NCI-H1048 (cell line): ENCODE measurements around the gene PPP6R3.
"Not testable (repeated sequence)": the region's sequence is repeated elsewhere in the genome, so short reads cannot be mapped to it uniquely, and the experiment has no call there.

ENCODE experiments used
- DNase-seq: peaks from one replicate; lab custom pipeline; 2025; lab: John Stamatoyannopoulos, UW

Gene PPP6R3

GRCh38 chr11:68610452-68611116 lies 150.0 kb downstream of the PPP6R3 start:
- DNase-seq: no peak

- no peak for DNase-seq
These were observed 155.1 kb downstream of the PPP6R3 start for GRCh38 chr11:68615657-68616056.

DNA sequence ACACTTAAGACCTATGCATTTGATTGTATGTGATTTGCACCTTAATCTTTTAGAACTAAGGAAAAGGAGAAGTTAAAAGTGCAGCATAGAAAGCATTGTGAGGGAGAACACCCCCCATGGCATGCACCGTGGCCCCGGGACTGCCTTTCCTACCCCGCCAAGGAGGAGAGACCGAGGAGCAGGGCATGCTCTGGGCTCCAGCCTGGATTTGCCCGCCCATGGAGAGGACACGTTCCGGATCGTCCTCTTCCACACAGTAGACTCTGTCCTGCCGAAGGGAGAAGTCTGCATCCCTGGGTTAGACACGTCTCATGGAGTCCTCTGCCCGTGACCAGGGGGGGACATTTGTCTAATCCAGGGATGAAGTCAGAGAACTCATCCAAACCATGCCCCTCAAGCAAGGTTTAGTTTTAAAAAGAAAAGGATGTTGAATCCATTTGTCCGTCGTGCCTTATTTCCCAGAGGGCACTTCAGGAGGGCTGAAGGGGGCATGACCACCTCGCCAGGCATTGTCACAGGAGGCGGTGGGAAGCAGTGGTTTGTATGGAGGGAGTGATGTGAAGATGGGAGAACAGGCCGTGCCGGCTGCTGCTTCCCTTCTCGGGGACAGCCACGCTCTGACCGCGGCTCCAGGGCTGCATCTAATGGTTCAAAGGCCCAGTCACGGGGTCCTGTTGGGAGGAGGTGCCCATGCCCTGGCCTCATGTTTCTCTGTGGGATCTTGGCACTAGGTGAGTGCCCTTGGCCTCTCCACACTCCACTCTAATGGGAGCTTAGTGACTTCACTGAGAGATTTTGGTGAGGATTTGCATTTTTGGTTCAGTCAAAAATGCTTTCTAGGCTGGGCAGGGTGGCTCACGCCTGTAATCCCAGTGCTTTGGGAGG lies 157.6 kb downstream of the PPP6R3 start:
- no peak for DNase-seq

GRCh38 chr11:68621826-68622225 lies 161.3 kb downstream of the PPP6R3 start:
- DNase-seq: no peak

DNA sequence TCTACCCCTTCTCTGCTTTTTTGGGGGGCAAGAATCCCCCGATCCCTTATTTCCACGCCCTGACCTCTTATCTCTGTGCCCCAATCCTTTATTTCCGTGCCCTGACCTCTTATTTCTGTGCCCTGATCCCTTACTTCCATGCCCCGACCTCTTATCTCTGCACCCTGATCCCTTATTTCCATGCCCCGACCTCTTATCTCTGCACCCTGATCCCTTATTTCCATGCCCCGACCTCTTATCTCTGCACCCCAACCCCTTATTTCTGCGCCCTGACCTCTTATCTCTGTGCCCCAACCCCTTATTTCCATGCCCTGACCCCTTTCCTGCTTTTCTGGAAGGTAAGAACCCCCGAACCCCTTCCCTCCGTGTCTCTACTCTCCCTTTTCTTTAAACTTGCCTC lies 163.2 kb downstream of the PPP6R3 start:
- not testable (repeated sequence) for DNase-seq

DNA sequence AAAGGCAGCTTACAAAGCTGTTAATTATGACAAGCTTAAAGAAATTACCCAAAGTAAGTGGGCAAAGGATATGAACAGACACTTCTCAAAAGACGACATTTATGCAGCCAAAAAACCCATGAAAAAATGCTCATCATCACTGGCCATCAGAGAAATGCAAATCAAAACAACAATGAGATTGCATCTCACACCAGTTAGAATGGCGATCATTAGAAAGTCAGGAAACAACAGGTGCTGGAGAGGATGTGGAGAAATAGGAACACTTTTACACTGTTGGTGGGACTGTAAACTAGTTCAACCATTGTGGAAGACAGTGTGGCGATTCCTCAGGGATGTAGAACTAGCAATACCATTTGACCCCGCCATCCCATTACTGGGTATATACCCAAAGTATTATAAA lies 164.5 kb downstream of the PPP6R3 start:
- not testable (repeated sequence) for DNase-seq

GRCh38 chr11:68626236-68626635 lies 165.7 kb downstream of the PPP6R3 start:
- DNase-seq: not testable (repeated sequence)

- DNase-seq: not testable (repeated sequence)
These were observed 168.3 kb downstream of the PPP6R3 start for GRCh38 chr11:68628837-68629236.

- DNase-seq: not testable (repeated sequence)
These were observed 171.8 kb downstream of the PPP6R3 start for GRCh38 chr11:68632375-68632774.

DNA sequence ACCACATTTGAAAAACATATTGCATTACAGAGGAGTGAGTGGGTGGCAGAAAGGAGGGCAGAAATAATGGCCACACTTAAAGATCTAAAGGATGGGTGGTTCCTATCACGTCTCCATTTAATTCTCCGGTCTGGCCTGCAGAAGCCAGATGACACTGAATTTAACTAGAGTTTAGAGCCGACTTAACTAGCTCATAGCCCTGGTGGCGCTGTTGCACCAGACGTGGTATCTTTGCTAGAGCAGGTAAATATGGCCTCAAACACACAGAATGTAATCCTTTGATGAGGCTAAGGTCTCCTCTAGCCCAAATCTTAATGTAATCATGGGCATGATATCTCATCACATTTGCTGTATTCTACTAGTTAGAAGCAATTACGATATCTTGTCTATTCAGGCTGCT lies 172.2 kb downstream of the PPP6R3 start:
- DNase-seq: peak; percentile 2

DNA sequence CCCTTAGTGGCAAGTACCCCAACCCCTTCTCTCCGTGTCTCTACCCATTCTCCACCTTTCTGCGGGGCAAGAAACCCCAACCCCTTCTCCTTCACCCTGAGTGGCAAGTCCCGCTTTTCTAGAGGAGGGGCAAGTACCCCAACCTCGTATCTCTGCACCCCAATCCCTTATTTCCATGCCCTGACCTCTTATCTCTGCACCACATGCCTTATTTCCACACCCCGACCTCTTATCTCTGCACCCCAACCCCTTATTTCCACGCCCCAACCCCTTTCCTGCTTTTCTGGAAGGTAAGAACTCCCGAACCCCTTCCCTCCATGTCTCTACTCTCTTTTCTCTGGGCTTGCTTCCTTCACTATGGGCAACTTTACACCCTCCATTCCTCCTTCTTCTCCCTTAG lies 174.1 kb downstream of the PPP6R3 start:
- not testable (repeated sequence) for DNase-seq

- DNase-seq: not testable (repeated sequence)
These were observed 174.6 kb downstream of the PPP6R3 start for GRCh38 chr11:68635172-68635571.

- DNase-seq: not testable (repeated sequence)
These were observed 175.3 kb downstream of the PPP6R3 start for GRCh38 chr11:68635883-68636282.

DNA sequence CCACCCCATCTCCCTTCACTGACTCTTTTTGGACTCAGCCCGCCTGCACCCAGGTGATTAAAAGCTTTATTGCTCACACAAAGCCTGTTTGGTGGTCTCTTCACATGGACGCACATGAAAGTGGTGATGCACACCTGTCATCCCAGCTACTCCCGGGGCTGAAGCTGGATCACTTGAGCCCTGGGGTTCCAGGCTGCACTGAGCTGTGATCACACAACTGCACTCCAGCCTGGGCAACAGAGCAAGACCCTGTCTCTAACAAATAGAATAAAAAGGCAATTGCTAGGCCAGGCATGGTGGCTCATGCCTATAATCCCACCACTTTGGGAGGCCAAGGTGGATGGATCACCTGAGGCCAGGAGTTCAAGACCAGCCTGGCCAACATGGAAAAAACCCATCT lies 178.8 kb downstream of the PPP6R3 start:
- DNase-seq: not testable (repeated sequence)

- DNase-seq: no peak
These were observed 181.3 kb downstream of the PPP6R3 start for GRCh38 chr11:68641880-68642279.

- no peak for DNase-seq
These were observed 183.0 kb downstream of the PPP6R3 start for GRCh38 chr11:68643585-68643984.

- no peak for DNase-seq
These were observed 186.3 kb downstream of the PPP6R3 start for GRCh38 chr11:68646832-68647231.

GRCh38 chr11:68649851-68650555 lies 189.5 kb downstream of the PPP6R3 start:
- DNase-seq: no peak

- no peak for DNase-seq
These were observed 190.2 kb downstream of the PPP6R3 start for GRCh38 chr11:68650801-68651200.

GRCh38 chr11:68651208-68651984 lies 190.8 kb downstream of the PPP6R3 start:
- no peak for DNase-seq

DNA sequence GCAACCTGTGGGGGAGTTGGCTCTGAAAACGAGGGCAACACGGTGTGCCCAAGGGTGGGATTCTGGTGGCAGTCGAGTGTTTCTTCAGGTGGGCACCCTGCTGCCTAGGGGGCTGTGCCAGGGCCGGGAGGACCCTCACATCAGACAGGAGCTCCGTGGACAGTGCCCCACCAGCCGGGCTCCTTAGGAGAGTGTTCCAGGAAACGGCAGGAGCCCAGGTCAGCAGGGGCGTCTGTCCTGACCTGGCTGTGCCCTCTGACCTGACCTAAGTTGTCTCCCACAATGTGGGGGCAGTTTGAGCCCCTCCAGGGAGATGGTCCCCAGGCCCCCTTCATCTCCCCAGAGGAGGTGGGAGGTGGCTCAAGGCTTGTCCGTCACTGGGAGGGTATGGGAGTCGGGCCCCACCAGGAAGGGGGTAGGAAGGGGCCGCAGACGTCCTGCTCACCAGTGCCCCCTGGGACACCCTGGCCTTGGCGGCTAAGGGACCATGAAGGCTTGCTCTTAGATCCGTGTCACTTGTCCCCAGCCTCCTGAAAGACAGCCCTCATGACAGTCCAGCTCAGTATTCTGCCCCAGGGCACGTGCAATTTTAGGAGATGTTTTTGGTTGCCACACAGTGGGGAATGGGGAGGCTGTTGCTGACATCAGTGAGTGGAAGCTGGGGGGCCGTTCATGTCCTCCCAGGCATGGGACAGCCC lies 191.6 kb downstream of the PPP6R3 start:
- DNase-seq: no peak
